Large intestine (tissue), 3 donors: ENCODE data around the gene ASB10. TPM values are rescaled to one million over a fixed set of nuclear protein-coding genes. Genes with fewer than 3 reads are reported as not detected.

Experiments used
- DNase-seq, 2 donors: peaks; one replicate each; pipeline versions ENCODE4 v3.0.0 to v3.0.0-alpha.2; 2013
- H3K27ac ChIP-seq: one replicate; pipeline ENCODE4 v1.5.1; 2013; ENCODE audit warnings: low read length
- H3K27me3 ChIP-seq: 2 replicates; pipeline ENCODE4 v1.6.1; 2013; ENCODE audit warnings: low read length; ENCODE audit not compliant: control insufficient read depth, insufficient read depth
- H3K36me3 ChIP-seq: 2 replicates; pipeline ENCODE4 v1.6.1; 2013; ENCODE audit warnings: low read length; ENCODE audit not compliant: control insufficient read depth, insufficient read depth
- H3K4me1 ChIP-seq: one replicate; pipeline ENCODE4 v1.6.1; 2013; ENCODE audit warnings: low read length; ENCODE audit not compliant: control insufficient read depth, insufficient read depth
- H3K4me3 ChIP-seq: one replicate; pipeline ENCODE4 v1.5.1; 2013; ENCODE audit warnings: low read length
- H3K9me3 ChIP-seq: one replicate; pipeline ENCODE4 v1.6.1; 2013; ENCODE audit warnings: mild to moderate bottlenecking, low read depth, low read length, moderate library complexity; ENCODE audit not compliant: control insufficient read depth
- WGBS: methylation state at CpG from one replicate; pipeline ENCODE4 v1.1.5; 2013; ENCODE audit warnings: low lambda C conversion rate; ENCODE audit not compliant: insufficient coverage; 5-methylcytosine and 5-hydroxymethylcytosine counted together
- polyA plus RNA-seq: library from polyadenylated mRNA; unstranded; fragments of 120-200 nt; gene quantifications from one replicate; pipeline ENCODE4 v1.2.1, GENCODE V29; 2013

The ASB10 gene
- polyA plus RNA-seq, 1 donor = not detected

DNA sequence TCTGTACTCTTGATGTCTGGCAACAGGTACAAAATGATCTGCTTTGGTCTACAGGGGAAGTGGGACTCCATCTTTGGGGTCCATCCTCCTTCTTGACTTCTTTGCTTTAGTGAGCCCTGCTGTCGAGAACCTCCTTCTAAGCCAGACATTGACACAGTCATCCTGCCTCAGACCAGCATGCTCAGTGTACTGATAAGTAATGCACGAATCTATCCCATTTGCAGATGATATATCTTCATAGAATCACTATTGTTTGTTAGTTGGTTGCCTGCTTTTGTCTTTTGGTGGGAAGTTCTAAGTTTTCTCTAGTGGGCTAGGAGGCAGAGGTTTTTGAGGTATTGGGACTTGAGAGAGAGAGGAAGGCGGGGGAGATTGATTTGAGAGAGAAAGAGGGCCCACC, 14.3 kb upstream of the ASB10 start:
- WGBS = no CpG with 5 or more reads among the region's 3 CpGs
- no peak for DNase-seq

DNA sequence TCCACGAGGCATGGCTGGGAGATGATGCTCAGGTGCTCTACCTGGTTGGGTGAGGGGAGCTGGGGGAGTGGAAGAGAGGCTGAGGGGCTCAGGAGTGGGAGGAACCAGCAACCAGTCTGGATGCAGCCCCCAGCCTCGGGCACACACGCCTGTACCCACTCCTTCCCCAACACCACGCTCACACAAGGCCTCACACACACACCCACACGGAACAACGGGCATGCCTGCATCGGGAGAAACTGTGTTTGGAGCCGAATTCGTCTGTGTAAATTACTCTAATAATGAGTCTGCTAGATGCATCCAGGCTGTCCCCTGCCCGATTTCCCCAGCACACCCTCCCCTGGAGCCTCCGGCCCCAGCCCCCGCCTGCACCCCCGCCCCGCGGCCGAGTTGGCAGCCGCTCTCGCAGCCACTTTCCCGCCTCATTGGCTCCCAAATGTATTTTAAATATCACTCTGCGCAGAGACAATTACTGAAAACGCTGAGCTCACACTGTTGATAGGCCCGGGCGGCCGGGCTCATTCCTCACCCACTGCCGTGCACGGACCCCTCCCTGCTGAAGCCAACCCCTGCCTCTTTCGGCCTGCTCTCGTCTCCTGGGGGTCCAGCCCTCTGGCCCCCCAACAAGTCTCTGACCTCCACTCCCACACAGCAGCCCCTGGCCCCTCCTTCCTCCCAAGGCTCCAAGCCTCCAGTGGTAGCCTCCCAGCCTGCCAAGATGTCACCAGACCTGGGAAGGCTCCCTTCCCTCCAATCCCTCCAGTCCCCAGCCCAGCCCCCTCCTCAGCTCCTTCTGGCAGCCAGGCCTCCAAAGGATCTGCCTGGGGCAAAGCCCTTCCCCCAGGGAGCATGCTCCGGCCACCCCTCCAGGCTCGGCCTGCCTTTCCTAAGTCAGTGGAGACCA, 12.1 kb upstream of the ASB10 start:
- no peak overlapping the region for H3K4me3 ChIP-seq
- DNase-seq = peak; percentile 12 to 23
- H3K27ac ChIP-seq = no peak overlapping the region
- H3K9me3 ChIP-seq = no peaks in the 10 kb centered on the region
- peaks cover 38% of the 10 kb centered on the region for H3K27me3 ChIP-seq
- H3K36me3 ChIP-seq = no peaks in the 10 kb centered on the region
- WGBS = no CpG with 5 or more reads among the region's 30 CpGs
- H3K4me1 ChIP-seq = no peaks in the 10 kb centered on the region

More for the DNA sequence above, 14.3 kb upstream of the ASB10 start:
- Histone ChIP-seq H3K36me3 (no peaks in the 10 kb centered on the region), H3K9me3 (no peaks in the 10 kb centered on the region), H3K4me1 (no peaks in the 10 kb centered on the region), H3K27ac (no peak overlapping the region), H3K4me3 (no peak overlapping the region), H3K27me3 (peaks cover 42% of the 10 kb centered on the region)

DNA sequence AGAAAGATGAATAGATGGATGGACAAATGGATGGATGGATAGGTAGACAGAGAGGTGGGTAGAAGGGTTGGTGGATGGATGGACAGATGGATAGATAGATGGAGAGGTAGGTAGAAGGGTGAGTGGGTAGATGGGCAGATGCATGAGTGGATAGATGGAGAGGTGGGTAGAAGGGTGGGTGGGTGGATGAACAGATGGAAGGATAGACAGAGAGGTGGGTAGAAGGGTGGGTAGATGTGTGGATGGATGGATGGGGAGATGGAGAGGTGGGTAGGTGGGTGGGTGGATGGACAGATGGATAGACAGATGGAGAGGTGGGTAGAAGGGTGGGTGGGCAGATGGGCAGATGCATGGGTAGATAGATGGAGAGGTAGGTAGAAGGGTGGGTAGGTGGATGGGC, 10.9 kb upstream of the ASB10 start:
- no peak for DNase-seq
- no peaks in the 10 kb centered on the region for H3K9me3 ChIP-seq
- H3K36me3 ChIP-seq = no peaks in the 10 kb centered on the region
- no peaks in the 10 kb centered on the region for H3K4me1 ChIP-seq
- no peak overlapping the region for H3K27ac ChIP-seq
- H3K4me3 ChIP-seq = no peak overlapping the region
- H3K27me3 ChIP-seq = peaks cover 29% of the 10 kb centered on the region

DNA sequence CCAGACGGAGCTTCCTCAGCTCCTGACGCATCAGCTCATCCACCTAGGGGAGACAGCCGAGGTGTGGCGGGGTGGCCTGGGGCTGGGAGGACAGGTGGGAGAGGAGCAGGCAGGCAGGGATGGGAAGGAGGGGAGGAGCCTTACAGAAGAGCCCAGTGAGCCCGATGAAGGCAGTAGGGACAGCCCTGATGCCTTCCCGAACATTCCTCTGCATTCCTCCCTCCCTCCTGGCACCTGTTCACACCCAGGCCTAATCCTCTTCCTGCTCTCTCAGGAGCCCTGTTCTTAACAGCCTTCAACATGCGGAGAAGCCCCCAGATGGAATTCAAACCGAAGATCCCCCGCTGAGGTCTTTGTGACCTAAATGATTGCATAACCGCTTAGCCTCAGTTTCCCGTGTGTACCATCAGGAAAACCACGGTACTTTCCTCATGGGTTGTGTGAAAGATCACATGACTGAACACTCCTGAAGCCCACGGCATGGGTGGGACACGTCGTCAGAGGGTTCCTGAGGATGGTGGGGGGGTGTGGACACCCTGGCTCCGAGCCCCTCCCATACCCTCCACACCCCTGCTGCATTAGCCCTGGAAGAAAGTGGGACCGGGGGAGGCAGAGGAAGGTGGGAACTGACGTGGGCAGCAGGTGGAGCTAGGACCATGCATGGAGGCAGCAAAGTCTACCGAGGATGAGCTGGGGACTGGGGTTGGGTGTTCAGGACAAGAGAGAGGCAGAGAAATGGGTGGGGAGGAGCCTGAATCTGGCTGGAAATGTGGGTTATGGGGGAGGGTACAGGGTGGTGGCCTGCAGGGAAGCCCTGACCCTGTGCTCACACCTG, 8.8 kb upstream of the ASB10 start:
- peaks cover 24% of the 10 kb centered on the region for H3K27me3 ChIP-seq
- H3K27ac ChIP-seq = no peak overlapping the region
- WGBS = no CpG with 5 or more reads among the region's 19 CpGs
- H3K4me1 ChIP-seq = no peaks in the 10 kb centered on the region
- DNase-seq = no peak
- no peak overlapping the region for H3K4me3 ChIP-seq
- no peaks in the 10 kb centered on the region for H3K9me3 ChIP-seq
- no peaks in the 10 kb centered on the region for H3K36me3 ChIP-seq

GRCh38 chr7:151194188-151194587, 7.1 kb upstream of the ASB10 start:
- Histone ChIP-seq H3K36me3 (no peaks in the 10 kb centered on the region), H3K27ac (no peak overlapping the region), H3K4me1 (no peaks in the 10 kb centered on the region), H3K27me3 (peaks cover 27% of the 10 kb centered on the region), H3K4me3 (no peak overlapping the region), H3K9me3 (no peaks in the 10 kb centered on the region)
- no peak for DNase-seq
- WGBS = no CpG with 5 or more reads among the region's 7 CpGs

DNA sequence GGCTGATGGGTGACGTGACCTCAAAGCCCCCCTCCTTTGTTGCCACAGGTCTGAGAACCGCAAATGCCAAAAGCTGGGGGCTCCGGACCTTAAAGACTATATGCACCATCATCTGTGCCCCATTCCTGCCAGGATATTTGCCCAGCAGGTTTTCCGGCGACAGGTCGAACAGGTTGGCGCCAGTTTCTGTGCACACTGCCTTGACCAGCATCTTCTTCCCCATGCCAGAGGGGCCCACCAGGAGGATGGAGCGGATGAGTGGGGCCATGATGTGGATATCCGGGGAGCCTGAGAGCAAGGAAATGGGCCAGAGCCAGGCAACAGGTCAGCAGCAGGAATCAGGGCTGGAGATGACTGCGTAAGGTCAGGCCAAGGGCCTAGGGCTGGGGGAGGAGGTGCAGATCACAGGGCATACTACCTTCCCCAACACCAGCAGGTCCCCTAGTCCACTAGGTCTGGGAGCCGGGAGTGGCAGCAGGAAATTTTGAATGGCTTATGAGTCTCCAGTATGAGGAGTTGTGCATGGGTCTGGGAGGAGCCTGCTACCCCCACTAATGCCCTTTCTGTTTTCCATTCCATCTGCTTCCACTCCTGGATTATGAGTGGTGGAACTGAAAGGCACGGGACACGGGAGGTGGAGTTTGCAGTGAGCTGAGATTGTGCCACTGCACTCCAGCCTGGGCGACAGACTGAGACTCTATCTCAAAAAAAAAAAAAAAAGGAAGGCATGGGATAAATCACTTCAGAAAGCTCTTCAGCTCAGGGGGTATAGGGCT, 6.3 kb upstream of the ASB10 start:
- peaks cover 27% of the 10 kb centered on the region for H3K27me3 ChIP-seq
- no peak for DNase-seq
- H3K4me1 ChIP-seq = no peaks in the 10 kb centered on the region
- no peak overlapping the region for H3K4me3 ChIP-seq
- no peaks in the 10 kb centered on the region for H3K36me3 ChIP-seq
- no CpG with 5 or more reads among the region's 14 CpGs for WGBS
- no peak overlapping the region for H3K27ac ChIP-seq
- no peaks in the 10 kb centered on the region for H3K9me3 ChIP-seq

DNA sequence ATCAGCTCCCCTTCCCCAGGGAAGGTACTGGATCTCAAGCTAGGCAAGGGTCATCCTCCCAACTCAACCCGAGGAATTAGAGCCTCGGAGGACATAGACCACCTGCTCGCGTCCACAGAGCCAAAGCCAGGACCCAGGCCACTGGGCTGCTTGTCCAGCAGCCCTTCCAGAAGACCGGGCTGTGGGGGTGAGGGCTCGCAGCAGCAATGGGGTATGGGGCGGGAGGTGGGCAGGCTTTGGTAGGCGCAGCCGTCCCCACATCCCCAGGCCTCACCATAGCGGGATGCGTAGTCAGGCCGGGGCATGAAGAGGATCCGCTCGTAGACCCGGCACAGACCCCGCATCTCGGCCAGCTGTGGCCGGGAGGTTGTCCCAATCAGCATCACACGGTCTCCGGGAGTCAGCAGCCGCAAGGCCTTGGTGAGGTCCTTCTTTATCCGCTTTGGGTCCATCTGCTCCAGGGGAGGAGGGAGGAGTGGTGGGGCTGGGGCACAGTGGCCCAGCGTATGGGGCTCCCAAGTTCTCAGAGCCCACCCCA, 5.0 kb upstream of the ASB10 start:
- no peaks in the 10 kb centered on the region for H3K9me3 ChIP-seq
- WGBS = no CpG with 5 or more reads among the region's 23 CpGs

GRCh38 chr7:151191544-151191943, 4.5 kb upstream of the ASB10 start:
- Histone ChIP-seq H3K27ac (no peak overlapping the region), H3K4me1 (no peaks in the 10 kb centered on the region), H3K4me3 (no peak overlapping the region), H3K9me3 (no peaks in the 10 kb centered on the region), H3K36me3 (no peaks in the 10 kb centered on the region), H3K27me3 (peaks cover 26% of the 10 kb centered on the region)
- WGBS = no CpG with 5 or more reads among the region's 12 CpGs
- no peak for DNase-seq

More for the DNA sequence above, 5.0 kb upstream of the ASB10 start:
- DNase-seq = no peak
- Histone ChIP-seq H3K4me1 (no peaks in the 10 kb centered on the region), H3K27ac (no peak overlapping the region), H3K36me3 (no peaks in the 10 kb centered on the region), H3K27me3 (peaks cover 28% of the 10 kb centered on the region), H3K4me3 (no peak overlapping the region)

GRCh38 chr7:151189038-151189437, 2.0 kb upstream of the ASB10 start:
- Histone ChIP-seq H3K4me1 (no peaks in the 10 kb centered on the region), H3K36me3 (no peaks in the 10 kb centered on the region), H3K27me3 (peaks cover 11% of the 10 kb centered on the region), H3K4me3 (no peak overlapping the region), H3K27ac (no peak overlapping the region), H3K9me3 (no peaks in the 10 kb centered on the region)
- DNase-seq = no peak
- WGBS = 67% methylated on average over 1 of the region's 4 CpGs

DNA sequence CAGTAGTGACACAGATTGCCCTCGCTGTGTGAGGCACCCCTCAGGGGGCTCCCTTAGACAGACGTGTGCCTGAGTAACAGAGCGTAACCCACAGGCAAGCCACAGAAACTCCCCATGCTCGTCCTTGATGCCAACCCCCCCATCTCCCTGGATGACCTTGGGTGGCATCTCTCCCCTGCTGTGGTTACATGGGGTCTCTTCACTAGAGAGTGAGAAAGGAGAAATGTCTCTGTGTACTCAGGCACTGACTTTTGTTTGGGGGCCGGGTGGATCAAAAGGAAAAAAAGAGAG, 1.1 kb upstream of the ASB10 start:
- no CpG with 5 or more reads among the region's 5 CpGs for WGBS
- DNase-seq = no peak
- no peaks in the 10 kb centered on the region for H3K36me3 ChIP-seq
- no peak overlapping the region for H3K27ac ChIP-seq
- peaks cover 11% of the 10 kb centered on the region for H3K27me3 ChIP-seq
- H3K4me3 ChIP-seq = no peak overlapping the region
- no peaks in the 10 kb centered on the region for H3K4me1 ChIP-seq
- H3K9me3 ChIP-seq = no peaks in the 10 kb centered on the region
